ENCODE results near the gene SAP30BP.

DNA sequence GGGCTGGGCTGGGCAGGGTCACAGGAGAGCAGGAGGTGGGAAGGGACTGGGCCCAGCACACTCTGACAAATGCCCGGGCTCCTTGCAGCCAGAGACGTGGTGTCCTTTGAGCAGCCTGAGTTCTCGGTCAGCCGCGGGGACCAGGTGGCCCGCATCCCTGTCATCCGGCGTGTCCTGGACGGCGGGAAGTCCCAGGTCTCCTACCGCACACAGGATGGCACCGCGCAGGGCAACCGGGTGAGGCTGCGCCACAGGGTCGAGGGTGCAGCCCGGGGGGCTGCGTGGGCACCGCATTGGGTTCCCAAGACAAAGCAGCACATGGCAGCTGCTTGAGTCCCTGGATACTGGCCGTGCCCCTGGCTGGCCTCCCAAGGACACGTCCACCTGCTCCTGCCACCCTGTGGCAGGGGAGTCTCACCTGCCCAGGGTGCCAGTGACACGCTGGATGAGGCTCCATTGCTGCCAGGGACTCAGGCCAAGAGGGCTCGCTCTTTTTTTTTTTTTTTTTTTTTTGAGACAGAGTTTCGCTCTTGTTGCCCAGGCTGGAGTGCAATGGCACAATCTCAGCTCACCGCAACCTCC is 76.6 kb downstream of the SAP30BP start:
- TF ChIP-seq, protein P1, sequence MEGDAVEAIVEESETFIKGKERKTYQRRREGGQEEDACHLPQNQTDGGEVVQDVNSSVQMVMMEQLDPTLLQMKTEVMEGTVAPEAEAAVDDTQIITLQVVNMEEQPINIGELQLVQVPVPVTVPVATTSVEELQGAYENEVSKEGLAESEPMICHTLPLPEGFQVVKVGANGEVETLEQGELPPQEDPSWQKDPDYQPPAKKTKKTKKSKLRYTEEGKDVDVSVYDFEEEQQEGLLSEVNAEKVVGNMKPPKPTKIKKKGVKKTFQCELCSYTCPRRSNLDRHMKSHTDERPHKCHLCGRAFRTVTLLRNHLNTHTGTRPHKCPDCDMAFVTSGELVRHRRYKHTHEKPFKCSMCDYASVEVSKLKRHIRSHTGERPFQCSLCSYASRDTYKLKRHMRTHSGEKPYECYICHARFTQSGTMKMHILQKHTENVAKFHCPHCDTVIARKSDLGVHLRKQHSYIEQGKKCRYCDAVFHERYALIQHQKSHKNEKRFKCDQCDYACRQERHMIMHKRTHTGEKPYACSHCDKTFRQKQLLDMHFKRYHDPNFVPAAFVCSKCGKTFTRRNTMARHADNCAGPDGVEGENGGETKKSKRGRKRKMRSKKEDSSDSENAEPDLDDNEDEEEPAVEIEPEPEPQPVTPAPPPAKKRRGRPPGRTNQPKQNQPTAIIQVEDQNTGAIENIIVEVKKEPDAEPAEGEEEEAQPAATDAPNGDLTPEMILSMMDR (IDR thresholded peaks at IDR 0.05): no peak
- TF ChIP-seq EZH2 (IDR thresholded peaks at IDR 0.05; ENCODE audit: borderline replicate concordance, insufficient read depth, low read depth, low read length, poor library complexity, severe bottlenecking): no peak
